Stimulated activated CD4-positive, alpha-beta T cell treated with anti-CD3 and anti-CD28 coated beads, Interleukin-12 subunit alpha, Interleukin-12 subunit beta, amount 100 ng/mL, for 48 hours (primary cell): ENCODE results near the gene CDC27.
"Not testable (repeated sequence)": the region's sequence is repeated elsewhere in the genome, so short reads cannot be mapped to it uniquely, and the experiment has no call there.

Experiments used
- DNase-seq, 3 donors: peaks; one replicate each; pipeline ENCODE4 v3.0.0-alpha.2; 2020; ENCODE audit warnings: low read depth in 2 of 3, low spot score in 1 of 3

Gene CDC27

DNA sequence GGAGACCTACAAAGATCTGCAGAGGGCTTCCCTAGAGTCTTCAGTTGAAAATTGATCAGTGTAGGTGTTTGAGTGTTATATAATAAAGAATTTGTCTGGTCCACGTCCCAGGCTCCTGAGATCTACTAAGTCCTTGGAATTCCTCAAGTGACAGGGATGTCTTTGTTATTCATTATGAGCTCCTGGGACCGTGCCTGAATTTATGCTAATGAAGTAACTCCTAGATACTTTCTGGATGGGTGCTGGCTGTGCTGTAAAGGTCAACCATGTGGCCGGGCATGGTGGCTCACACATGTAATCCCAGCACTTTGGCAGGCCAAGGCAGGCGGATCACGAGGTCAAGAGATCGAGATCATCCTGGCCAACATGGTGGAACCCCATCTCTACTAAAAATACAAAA, 43.7 kb downstream of the CDC27 start:
- DNase-seq = no peak

DNA sequence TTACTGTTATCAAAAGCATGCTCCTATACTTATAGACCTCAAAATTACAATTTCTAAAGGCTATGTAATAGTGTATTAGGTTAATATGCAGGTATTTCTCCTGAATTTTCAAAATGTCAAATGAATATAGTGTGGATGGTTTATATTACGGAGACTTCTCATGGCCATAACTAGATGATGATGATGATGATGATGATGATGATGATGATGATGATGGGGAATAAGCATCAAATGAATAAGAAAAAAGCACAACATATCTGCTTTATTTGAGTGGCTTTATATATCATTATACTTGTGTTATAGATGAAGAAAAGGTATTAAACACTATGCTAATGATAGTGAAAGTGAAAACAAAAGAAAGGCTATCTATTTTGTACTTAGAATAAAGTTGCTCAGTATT, 53.9 kb downstream of the CDC27 start:
- DNase-seq = no peak

DNA sequence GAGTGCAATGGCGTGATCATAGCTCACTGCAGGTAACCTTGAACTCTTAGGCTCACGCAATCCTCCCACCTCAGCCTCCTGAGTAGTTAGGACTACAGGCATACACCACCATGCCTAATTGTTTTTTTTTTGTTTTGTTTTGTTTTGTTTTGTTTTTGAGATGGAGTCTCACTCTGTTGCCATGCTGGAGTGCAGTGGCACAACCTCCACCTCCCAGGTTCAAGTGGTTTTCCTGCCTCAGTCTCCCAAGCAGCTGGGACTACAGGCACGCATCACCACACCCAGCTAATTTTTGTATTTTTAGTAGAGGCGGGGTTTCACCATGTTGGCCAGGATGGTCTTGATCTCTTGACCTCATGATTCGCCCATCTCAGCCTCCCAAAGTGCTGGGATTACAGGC, 54.7 kb downstream of the CDC27 start:
- DNase-seq = not testable (repeated sequence)

DNA sequence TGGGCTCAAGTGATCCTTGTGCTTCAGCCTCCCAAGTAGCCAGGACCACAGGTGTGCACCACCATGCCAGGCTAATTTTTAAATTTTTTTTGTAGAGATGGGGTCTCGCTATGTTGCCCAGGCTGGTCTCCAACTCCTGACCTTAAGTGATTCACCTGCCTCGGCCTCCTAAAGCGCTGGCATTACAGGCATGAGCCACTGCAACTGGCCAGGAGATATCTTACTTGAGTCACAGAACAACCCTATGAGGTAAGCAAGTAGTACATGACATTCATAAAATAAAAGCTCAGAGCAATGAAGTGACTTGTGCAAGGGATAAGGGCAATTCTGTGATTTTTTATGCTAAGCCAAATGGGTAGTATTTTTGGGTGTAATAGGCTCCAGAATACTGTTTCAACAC, 57.3 kb downstream of the CDC27 start:
- DNase-seq = no peak

DNA sequence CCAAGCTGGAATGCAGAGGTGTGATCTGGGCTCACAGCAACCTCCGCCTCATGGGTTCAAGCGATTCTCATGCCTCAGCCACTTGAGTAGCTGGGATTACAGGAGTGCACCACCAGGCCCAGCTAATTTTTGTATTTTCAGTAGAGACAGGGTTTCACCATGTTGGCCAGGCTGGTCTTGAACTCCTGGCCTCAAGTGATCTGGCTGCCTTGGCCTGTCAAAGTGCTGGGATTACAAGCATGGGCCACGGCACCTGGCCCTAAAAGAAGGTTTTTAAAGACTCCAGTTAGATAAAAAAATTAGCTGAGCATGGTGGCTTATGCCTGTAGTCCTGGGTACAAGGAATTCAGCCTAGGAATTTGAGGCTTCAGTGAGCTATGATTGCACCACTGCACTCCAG, 62.3 kb downstream of the CDC27 start:
- not testable (repeated sequence) for DNase-seq

DNA sequence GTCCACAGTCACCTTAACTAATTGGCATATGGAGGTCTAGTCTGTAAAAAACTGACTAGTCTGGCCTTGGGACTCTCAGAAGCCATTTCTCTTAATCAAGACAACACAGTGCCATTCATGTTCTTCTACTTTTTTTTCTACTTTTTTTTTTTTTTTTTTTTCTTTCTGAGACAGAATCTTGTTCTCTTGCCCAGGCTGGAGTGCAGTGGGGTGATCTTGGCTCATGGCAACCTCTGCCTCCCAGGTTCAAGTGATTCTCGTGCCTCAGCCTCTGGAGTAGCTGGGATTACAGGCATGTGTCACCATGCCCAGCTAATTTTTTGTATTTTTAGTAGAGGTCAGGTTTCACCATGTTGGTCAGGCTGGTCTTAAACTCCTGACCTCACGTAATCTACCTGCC, 65.8 kb downstream of the CDC27 start:
- not testable (repeated sequence) for DNase-seq

DNA sequence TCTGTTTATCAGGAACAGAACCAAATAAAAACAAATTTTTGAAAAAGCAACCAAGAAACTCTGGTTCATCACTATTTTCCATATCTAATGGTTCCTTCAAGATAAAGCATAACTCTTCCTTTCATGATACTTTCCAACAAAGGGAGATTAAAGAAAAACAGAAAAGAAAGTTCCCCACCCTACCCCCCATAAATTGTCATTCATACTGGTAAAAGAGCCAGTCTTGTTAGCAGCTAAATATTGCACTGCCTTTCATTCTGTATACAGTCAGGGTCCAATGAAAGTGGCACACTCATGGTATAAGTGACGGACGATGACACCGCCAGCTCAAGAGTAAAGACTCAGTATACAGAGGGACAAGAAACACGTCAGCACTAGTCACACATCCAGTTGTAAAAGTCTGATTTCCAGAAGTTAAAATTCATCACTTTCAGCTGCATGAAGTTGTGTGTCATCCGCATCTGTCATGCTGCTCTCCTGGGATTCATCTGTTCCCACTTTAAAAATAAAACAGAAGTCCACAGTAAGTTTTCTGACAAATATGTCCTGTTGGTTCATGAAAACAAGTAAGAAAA, 68.5 kb downstream of the CDC27 start:
- no peak for DNase-seq

DNA sequence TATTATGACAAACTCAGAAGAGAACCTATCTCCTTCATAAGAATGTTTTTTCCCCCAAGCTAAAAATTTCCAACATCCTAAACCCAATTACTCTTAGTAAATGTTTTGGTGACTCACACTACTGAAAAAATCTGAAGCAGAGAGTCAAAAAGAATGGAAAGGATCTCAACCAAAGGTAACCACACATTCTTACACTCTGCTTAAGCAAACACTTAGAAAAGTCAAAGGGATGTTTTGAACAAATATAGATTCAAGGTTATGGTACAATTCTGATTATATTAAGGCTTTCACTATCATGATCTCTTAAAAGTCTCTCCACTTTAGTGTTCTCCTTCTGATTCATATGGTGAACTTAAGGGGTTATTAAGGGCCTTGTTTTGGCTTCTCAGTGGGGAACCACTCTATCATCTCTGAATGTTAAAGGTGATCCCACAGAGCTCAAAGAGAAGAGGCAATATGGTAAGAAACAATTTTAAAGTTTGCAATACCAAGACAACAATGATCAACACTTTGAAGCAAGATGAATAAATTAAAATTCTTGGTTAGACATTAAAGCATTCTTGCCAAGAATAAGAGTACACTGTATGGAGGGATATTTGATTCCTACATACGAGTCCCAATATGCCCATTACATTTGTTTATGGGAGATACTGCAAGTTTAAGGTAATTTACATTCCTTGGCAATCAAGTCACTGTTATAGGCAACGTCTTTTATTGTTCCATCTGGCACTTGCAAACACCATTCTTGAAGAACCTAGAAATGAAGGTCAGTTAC, 69.2 kb downstream of the CDC27 start:
- DNase-seq = no peak

DNA sequence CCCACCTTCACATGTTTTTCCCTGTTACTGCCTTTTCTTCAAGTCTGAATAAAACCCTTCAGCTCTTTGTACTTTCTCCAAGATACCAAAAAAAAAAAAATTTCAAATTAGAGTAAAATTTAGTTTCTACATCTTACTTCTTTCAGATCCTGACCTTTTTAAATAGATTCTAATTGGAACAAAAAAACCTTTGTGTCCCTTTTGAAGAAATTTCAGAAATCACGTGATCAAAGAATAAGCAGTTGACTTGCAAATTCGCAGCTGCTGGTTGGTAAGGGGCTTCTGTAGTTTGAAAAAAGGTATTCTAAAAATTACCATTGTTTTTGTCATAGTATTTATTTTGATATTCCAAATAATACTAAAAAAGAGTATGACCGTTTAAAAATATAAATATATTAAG, 71.7 kb downstream of the CDC27 start:
- DNase-seq = no peak

DNA sequence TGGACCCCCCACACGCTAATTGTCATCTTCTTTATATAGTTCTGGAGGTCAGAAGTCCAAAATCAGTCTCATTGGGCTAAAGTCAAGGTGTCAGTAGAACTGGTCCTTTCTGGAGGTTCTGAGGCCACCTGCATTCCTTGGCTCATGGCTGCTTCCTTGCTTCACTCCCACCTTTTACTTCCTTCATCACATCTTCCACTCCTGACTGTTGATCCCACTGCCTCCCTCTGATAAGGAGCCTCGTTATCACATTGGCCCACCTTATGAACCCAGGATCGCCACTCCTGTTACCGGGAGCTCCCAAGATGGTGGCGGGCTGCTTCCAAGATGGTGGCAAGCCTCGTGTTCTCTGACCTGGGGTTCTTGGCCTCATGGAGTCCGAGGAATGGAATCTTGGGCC, 83.0 kb downstream of the CDC27 start:
- DNase-seq = no peak

DNA sequence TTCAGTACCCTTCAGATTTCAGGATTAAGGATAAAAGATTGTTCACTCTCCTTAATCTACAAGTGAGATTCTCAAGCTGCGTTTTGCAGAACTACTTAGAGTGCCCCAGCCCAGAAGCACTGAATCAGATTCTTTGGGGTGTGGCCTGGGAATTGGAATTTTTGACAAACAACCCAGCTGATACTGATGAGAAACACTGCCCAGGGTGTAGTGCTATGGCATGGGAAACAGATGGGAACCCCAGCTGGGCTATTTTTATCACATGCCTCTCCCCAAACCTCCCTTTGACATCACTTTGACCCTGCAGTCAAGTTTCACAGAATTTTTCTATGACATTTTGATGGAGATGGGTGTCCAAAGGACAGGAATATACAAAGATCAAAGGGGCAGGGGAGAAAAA, 83.8 kb downstream of the CDC27 start:
- not testable (repeated sequence) for DNase-seq

DNA sequence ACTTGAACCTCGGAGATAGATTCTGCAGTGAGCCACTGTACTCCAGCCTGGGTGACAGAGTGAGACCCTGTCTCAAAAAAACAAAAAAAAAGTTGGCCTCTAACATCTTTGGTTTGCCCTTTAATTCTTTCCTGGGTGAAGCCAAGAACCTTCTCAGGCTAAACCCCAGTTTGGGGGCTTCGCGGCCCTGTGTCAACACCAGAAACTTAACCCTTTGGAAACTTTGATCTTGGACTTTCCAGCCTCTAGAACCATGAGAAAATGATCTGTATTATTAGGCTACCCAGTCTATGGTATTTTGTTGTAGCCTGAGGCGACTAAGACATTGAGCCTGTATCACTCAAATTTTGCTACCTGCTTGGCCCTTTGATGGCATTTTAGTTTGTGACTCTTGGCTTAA, 86.2 kb downstream of the CDC27 start:
- no peak for DNase-seq

DNA sequence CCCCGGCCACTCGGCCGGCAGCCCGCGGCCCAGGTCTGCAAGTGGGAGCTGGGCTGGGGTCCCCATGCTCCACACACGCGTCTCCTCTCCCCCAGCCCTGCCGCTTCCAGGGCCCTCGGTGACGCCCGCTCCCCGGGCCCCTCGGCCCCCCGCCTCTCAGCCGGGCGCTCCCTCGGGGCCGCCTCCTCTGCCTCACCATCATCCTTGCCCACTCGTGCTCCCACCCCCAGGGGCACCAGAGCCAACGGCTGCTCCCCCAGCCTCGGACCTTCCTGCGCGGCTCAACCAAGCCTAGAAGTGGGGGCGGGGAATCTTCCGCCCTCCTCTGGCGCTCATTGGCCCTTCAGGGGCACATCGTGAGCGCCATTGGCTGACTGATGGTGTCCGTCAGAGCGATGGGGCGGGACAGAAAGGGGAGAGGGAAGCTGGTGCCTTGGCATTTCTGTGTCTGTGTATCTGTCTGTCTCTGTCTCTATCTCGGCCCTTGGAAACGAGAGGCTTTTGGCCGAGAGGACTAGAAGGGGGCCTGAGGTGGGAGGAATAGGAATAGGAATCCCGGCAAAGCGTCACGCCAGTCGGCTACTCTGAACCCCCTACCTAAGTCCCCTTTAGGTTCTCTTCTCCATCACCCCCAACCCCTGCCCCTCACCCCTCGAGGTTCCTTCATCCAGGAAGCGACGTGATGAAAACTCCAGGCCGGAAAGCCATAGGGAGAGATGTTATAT, 88.9 kb downstream of the CDC27 start:
- DNase-seq = peak; percentile 85 to 96 (median 85)

DNA sequence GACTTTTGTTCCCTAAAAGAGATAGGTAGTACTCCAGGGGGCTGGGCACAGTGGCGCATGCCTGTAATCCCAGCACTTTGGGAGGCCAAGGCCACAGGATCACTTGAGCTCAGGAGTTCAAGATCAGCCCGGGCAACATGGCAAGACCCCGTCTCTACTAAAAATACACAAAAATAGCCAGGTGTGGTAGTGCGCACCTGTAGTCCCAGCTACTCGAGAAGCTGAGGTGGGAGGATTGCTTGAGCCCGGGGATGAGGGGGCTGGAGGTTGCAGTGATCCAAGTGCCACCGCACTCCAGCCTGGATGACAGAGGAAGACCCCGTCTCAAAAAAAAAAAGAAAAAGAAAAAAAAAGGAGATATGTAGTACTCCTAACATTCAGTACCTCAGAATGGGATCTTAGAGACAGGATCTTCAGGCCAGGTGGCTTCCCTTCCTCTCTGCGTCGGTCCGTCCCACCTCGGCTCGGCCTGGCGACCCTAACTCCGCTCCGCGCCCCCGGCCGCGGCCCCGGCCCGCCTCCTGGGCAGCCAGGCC, 89.6 kb downstream of the CDC27 start:
- DNase-seq = peak in 1 of 3 donors; percentile 3

DNA sequence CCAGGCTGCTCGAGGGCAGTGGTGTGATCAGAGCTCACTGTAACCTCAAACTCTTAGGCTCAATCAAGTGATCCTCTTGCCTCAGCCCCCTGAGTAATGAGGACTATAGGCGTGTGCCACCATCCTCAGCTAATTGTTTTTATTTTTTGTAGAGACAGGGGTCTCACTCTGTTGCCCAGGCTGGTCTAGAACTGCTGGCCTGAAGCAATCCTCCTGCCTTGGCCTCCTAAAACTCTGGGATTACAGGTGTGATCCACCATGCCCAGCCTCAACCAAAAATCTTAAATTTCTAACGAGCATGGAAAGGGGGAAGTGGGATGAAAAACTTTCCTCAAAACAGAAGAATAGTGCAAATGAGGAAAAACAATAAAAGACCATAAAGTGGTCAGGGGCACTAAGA, 92.8 kb downstream of the CDC27 start:
- DNase-seq = no peak

DNA sequence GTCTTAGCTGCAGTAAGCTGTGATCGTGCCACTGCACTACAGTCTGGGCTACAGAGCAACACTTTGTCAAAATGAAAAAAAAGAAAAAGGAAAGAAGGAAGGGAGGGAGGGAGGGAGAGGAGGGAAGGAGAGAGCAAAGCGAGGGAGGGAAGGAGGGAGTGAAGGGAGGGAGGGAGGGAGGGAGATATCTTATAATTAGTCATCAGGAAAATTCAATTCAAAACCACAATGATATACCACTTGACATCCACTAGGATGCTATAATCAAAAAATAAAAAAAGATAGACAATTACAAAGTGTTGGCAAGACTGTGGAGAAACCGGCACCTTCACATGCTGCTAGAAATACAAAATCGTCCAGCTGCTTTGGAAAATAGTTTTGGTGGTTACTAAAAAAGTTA, 93.8 kb downstream of the CDC27 start:
- no peak for DNase-seq

DNA sequence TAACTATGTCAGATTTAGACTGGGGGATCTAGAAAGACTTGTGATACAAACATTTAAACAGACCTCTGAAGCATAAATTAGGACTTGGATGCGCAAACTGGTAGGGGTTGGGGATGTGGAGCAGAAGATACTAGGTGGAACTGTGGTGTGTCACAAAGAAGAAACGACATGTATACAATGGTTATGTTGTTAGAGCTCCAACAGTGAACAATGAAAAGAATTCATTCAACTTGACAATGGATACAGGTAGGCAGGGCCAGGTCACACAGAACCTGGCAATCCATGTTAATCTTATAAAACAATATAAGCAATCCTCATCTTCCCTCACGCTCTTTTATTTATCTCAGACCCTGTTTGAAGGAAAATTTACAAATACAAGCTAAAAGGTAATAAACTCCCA, 102.0 kb downstream of the CDC27 start:
- no peak for DNase-seq

DNA sequence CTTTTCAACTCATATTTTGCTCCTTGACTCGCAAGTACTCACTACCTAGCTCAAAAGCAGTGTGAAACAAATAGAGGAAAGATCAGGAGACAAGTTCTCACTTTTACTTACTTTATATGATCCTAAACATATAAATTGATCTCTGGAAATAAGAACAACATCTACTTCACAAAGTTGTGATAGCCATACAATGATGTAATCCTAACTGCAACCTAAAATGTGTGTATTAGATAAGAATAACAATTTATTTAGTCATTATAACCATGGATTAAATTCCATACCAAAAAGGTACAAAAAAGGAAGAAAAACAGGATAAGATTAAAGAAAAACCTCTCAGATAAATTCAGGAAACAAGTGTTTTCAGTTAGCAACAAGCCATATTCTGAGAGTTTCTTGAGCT, 103.4 kb downstream of the CDC27 start:
- no peak for DNase-seq

DNA sequence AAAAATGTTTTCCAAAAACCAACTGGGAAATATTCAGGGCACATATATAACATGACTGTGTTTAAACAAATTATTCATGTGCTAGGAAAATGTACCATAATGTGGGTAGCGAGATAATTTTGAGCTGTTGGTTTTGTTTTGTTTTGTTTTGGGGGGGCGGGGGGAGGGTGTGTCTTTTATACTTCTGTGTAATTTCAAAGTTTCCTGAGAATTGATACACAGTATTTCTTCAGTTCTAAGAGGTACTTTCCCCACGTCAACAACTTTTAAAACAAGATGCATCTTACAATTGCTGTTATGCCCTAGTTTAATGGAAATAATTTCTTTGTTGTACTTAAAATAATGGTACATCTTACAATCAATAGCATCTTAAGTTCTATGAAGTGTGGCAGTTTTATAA, 110.3 kb downstream of the CDC27 start:
- DNase-seq = no peak

DNA sequence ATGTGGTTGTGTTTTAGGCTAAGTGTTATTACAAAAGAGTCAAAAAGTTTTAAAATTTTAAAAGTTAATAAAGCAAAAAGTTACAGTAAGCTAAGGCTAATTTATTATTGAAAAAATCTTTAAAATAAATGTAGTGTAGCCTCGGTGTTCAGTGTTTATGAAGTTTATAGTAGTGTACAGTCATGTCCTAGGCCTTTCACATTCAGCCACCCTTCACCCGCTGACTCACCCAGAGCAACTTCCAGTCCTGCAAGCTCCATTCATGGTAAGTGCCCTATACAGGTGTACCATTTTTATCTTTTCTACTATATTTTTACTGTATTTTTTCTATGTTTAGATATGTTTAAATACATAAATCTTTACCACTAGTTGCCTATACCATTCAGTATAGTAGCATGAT, 111.5 kb downstream of the CDC27 start:
- DNase-seq = no peak

DNA sequence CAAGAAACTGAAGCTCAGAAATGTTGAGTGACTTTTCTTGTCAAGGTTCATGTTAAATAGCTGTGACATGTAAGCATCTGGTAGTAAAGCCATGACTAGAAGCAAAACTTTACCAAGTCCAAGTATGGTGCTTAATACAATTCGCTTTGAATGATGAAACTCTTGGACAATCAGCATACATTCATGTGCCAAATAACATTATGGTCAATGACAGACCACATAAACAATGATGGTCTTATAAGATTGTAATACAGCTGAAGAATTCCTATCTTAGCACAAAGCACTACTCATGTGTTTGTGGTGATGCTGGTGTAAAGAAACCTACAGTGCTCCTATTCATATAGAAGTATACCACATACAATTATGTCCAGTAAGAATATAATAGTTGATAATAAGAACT, 112.9 kb downstream of the CDC27 start:
- DNase-seq = no peak

DNA sequence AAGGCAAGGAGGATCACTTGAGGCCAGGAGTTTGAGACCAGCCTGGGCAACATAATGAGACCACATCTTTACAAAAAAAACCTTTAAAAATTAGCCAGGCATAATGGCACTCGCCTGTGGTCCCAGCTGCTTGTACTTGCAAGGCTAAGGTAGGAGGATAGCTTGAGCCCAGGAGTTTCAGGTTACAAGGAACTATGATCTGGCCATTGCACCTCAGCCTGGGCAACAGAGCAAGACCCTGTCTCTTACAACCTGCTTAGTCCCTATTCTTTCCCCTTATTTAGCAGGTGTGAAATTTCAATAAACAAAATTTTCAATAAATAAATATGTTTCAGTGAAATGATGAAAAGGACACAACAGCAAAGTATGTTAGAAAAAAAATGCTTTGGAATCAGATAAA, 114.7 kb downstream of the CDC27 start:
- DNase-seq = not testable (repeated sequence)
